Measurements from ENCODE around the gene CTIF.

Gene CTIF

GRCh38 chr18:48806551-48807261 lies 267.9 kb downstream of the CTIF start:
- no peak for TF ChIP-seq CTCF (IDR thresholded peaks at IDR 0.05; ENCODE audit: low read depth, low read length)
- no peak for TF ChIP-seq EZH2phosphoT487 (IDR thresholded peaks at IDR 0.05; ENCODE audit: low read depth)
- Histone ChIP-seq H3K36me3 (replicated peaks; ENCODE audit: low read depth, low read length) (peaks cover 3% of the 10 kb centered on the region), H3K79me2 (ENCODE audit: low read length) (no peaks in the 10 kb centered on the region), H3K9me3 (ENCODE audit: insufficient read depth, low read length) (no peaks in the 10 kb centered on the region), H3K4me2 (ENCODE audit: low read length) (no peak overlapping the region), H4K20me1 (ENCODE audit: insufficient read depth, low read length) (0 out of 2 replicates have a peak, but pooled peaks cover 1% of the 10 kb centered on the region), H3K27me3 (ENCODE audit: low read depth, low read length) (no peaks in the 10 kb centered on the region), H3K27ac (ENCODE audit: low read length) (no peak overlapping the region), H2AFZ (ENCODE audit: low read depth, low read length) (no peak overlapping the region), H3K9ac (ENCODE audit: low read length) (no peak overlapping the region), H3K4me1 (ENCODE audit: low read length) (peaks cover 23% of the 10 kb centered on the region), H3K4me3 (ENCODE audit: low read length) (no peak overlapping the region)

- Histone ChIP-seq H3K36me3 (replicated peaks; ENCODE audit: low read depth, low read length) (peaks cover 4% of the 10 kb centered on the region), H3K9ac (ENCODE audit: low read length) (no peak overlapping the region), H3K27me3 (ENCODE audit: low read depth, low read length) (peaks cover 5% of the 10 kb centered on the region; the same call in 1 of the 2 replicates), H3K27ac (ENCODE audit: low read length) (no peak overlapping the region), H3K9me3 (ENCODE audit: insufficient read depth, low read length) (no peaks in the 10 kb centered on the region), H3K79me2 (ENCODE audit: low read length) (no peaks in the 10 kb centered on the region), H4K20me1 (ENCODE audit: insufficient read depth, low read length) (no peaks in the 10 kb centered on the region), H3K4me3 (ENCODE audit: low read length) (no peak overlapping the region), H2AFZ (ENCODE audit: low read depth, low read length) (no peak overlapping the region), H3K4me1 (ENCODE audit: low read length) (peaks cover 30% of the 10 kb centered on the region), H3K4me2 (ENCODE audit: low read length) (no peak overlapping the region)
- TF ChIP-seq EZH2phosphoT487 (IDR thresholded peaks at IDR 0.05; ENCODE audit: low read depth) (no peak), CTCF (IDR thresholded peaks at IDR 0.05; ENCODE audit: low read depth, low read length) (no peak)
Observed at GRCh38 chr18:48808476-48808875, 269.6 kb downstream of the CTIF start.

- TF ChIP-seq CTCF (IDR thresholded peaks at IDR 0.05; ENCODE audit: low read depth, low read length) = no peak
- no peak for TF ChIP-seq EZH2phosphoT487 (IDR thresholded peaks at IDR 0.05; ENCODE audit: low read depth)
- Histone ChIP-seq H4K20me1 (ENCODE audit: insufficient read depth, low read length) (no peaks in the 10 kb centered on the region), H3K9me3 (ENCODE audit: insufficient read depth, low read length) (no peaks in the 10 kb centered on the region), H3K36me3 (replicated peaks; ENCODE audit: low read depth, low read length) (peaks cover 4% of the 10 kb centered on the region), H3K9ac (ENCODE audit: low read length) (no peak overlapping the region), H3K4me2 (ENCODE audit: low read length) (no peak overlapping the region), H3K27ac (ENCODE audit: low read length) (no peak overlapping the region), H3K4me1 (ENCODE audit: low read length) (peaks cover 30% of the 10 kb centered on the region), H3K79me2 (ENCODE audit: low read length) (no peaks in the 10 kb centered on the region), H2AFZ (ENCODE audit: low read depth, low read length) (no peak overlapping the region), H3K4me3 (ENCODE audit: low read length) (no peak overlapping the region), H3K27me3 (ENCODE audit: low read depth, low read length) (peaks cover 5% of the 10 kb centered on the region; the same call in 1 of the 2 replicates)
Observed at GRCh38 chr18:48809365-48809764, 270.5 kb downstream of the CTIF start.

- H4K20me1 ChIP-seq (ENCODE audit: insufficient read depth, low read length) = no peaks in the 10 kb centered on the region
- no peaks in the 10 kb centered on the region for H3K9me3 ChIP-seq (ENCODE audit: insufficient read depth, low read length)
- H2AFZ ChIP-seq (ENCODE audit: low read depth, low read length) = no peak overlapping the region
- peaks cover 4% of the 10 kb centered on the region for H3K36me3 ChIP-seq (replicated peaks; ENCODE audit: low read depth, low read length)
- no peaks in the 10 kb centered on the region for H3K79me2 ChIP-seq (ENCODE audit: low read length)
- H3K4me2 ChIP-seq (ENCODE audit: low read length) = peak overlapping the region; percentile 27; the same call in 1 of the 2 replicates
- H3K9ac ChIP-seq (ENCODE audit: low read length) = no peak overlapping the region
- no peak overlapping the region for H3K4me3 ChIP-seq (ENCODE audit: low read length)
- peaks cover 5% of the 10 kb centered on the region; the same call in 1 of the 2 replicates for H3K27me3 ChIP-seq (ENCODE audit: low read depth, low read length)
- no peak for TF ChIP-seq CTCF (IDR thresholded peaks at IDR 0.05; ENCODE audit: low read depth, low read length)
- TF ChIP-seq EZH2phosphoT487 (IDR thresholded peaks at IDR 0.05; ENCODE audit: low read depth) = no peak
- no peak overlapping the region for H3K27ac ChIP-seq (ENCODE audit: low read length)
- H3K4me1 ChIP-seq (ENCODE audit: low read length) = peaks cover 30% of the 10 kb centered on the region
Observed at GRCh38 chr18:48810805-48811204, 272.0 kb downstream of the CTIF start.
